Measurements from ENCODE around the gene CRISP2.

DNA sequence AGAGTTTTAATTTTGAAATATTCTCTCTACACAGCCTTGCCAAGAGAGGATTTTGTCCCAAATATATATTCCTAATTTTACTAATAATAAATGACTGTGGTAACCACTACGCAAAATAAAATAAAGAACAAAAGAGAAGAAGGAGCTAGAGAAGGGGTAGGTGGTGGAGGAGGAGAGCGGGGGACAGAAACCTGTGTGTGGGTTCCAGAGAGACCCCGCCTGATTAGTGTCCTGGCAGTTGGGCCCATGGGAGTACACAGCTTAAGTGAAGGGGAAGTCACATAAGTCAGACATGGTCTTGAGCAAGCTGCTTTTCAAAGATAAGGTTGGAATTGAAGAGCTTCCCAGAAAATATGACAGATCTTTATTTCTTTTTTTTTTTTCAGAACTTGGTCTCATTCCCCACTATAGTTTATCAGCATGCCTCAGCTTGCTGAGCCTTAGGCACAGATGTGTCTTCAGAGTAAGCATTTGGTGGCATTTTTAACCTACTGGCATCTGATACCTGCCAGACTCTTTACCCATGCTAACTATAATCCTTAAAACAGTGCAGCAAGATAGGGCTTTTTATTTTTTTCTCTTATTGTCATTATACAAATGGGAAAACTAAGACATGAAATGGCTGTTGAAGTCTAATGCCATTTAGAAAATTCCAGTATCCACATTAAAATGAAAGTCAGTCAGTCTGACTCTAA is 67.1 kb downstream of the CRISP2 start:
- no peak for TF ChIP-seq EZH2 (IDR thresholded peaks at IDR 0.05; ENCODE audit: borderline replicate concordance, insufficient read depth, low read length, poor library complexity, severe bottlenecking)
- TF ChIP-seq, protein P1, sequence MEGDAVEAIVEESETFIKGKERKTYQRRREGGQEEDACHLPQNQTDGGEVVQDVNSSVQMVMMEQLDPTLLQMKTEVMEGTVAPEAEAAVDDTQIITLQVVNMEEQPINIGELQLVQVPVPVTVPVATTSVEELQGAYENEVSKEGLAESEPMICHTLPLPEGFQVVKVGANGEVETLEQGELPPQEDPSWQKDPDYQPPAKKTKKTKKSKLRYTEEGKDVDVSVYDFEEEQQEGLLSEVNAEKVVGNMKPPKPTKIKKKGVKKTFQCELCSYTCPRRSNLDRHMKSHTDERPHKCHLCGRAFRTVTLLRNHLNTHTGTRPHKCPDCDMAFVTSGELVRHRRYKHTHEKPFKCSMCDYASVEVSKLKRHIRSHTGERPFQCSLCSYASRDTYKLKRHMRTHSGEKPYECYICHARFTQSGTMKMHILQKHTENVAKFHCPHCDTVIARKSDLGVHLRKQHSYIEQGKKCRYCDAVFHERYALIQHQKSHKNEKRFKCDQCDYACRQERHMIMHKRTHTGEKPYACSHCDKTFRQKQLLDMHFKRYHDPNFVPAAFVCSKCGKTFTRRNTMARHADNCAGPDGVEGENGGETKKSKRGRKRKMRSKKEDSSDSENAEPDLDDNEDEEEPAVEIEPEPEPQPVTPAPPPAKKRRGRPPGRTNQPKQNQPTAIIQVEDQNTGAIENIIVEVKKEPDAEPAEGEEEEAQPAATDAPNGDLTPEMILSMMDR (IDR thresholded peaks at IDR 0.05; ENCODE audit: poor library complexity, severe bottlenecking) = no peak
- no peak for TF ChIP-seq RAD21 (conservative IDR thresholded peaks at IDR 0.05)
- no peak for TF ChIP-seq TAF1 (IDR thresholded peaks at IDR 0.05; ENCODE audit: low read depth)
- no peak for TF ChIP-seq POLR2AphosphoS5 (IDR thresholded peaks at IDR 0.05)
